ENCODE results near the gene FRMD4A. TPM values are rescaled to one million over a fixed set of nuclear protein-coding genes. Genes with fewer than 3 reads are reported as not detected.

The FRMD4A gene
- total RNA-seq, 1 experiment from 2014 or later = 0.23 TPM

- Mint-ChIP-seq H3K36me3 (ENCODE audit: insufficient read depth, unreplicated experiment) (no peaks in the 10 kb centered on the region), H3K4me1 (ENCODE audit: insufficient read depth, unreplicated experiment) (peaks cover 7% of the 10 kb centered on the region), H3K27me3 (ENCODE audit: insufficient read depth, unreplicated experiment) (no peaks in the 10 kb centered on the region), H3K4me3 (ENCODE audit: unreplicated experiment) (no peak overlapping the region), H3K9me3 (ENCODE audit: unreplicated experiment) (no peaks in the 10 kb centered on the region), H3K27ac (ENCODE audit: low read depth, unreplicated experiment) (no peak overlapping the region)
- ChIA-PET CTCF (interaction anchor here (0.5 to 1.2 kb wide), 3 partner anchors 10 to 1101 kb away, joined by 3 to 4 read pairs (median 3); no protein-coding TSS in a partner anchor), POLR2A (no interaction called here)
- TF ChIP-seq CTCF (IDR thresholded peaks at IDR 0.05; ENCODE audit: unreplicated experiment) = no peak
- no TSS peak for BruUV-seq (replicated peaks)
- DNase-seq (ENCODE audit: unreplicated experiment) = no peak
- intact Hi-C loops (cut with micrococcal nuclease) = no loop called here
Observed at GRCh38 chr10:13722747-13723653, 607.7 kb downstream of the FRMD4A start.

GRCh38 chr10:13721486-13721885 lies 609.2 kb downstream of the FRMD4A start:
- intact Hi-C loops (cut with micrococcal nuclease) = no loop called here
- no peak for DNase-seq (ENCODE audit: unreplicated experiment)
- Mint-ChIP-seq H3K27ac (ENCODE audit: low read depth, unreplicated experiment) (no peak overlapping the region), H3K27me3 (ENCODE audit: insufficient read depth, unreplicated experiment) (no peaks in the 10 kb centered on the region), H3K36me3 (ENCODE audit: insufficient read depth, unreplicated experiment) (no peaks in the 10 kb centered on the region), H3K4me3 (ENCODE audit: unreplicated experiment) (no peak overlapping the region), H3K9me3 (ENCODE audit: unreplicated experiment) (no peaks in the 10 kb centered on the region), H3K4me1 (ENCODE audit: insufficient read depth, unreplicated experiment) (peaks cover 10% of the 10 kb centered on the region)
- CTCF ChIA-PET = interaction anchor here (0.8 to 0.9 kb wide), 2 partner anchors 39 to 56 kb away, joined by 3 to 4 read pairs; no protein-coding TSS in a partner anchor
- TF ChIP-seq CTCF (IDR thresholded peaks at IDR 0.05; ENCODE audit: unreplicated experiment) = no peak
- POLR2A ChIA-PET = interaction anchor here (0.8 kb wide), 1 partner anchor 24 kb away, joined by 3 read pairs; no protein-coding TSS in a partner anchor
- no TSS peak for BruUV-seq (replicated peaks)

GRCh38 chr10:13720699-13721098 lies 610.0 kb downstream of the FRMD4A start:
- POLR2A ChIA-PET = interaction anchor here (0.8 kb wide), 1 partner anchor 25 kb away, joined by 3 read pairs; no protein-coding TSS in a partner anchor
- Mint-ChIP-seq H3K4me1 (ENCODE audit: insufficient read depth, unreplicated experiment) (peaks cover 10% of the 10 kb centered on the region), H3K36me3 (ENCODE audit: insufficient read depth, unreplicated experiment) (no peaks in the 10 kb centered on the region), H3K9me3 (ENCODE audit: unreplicated experiment) (no peaks in the 10 kb centered on the region), H3K27ac (ENCODE audit: low read depth, unreplicated experiment) (no peak overlapping the region), H3K27me3 (ENCODE audit: insufficient read depth, unreplicated experiment) (no peaks in the 10 kb centered on the region), H3K4me3 (ENCODE audit: unreplicated experiment) (no peak overlapping the region)
- BruUV-seq (replicated peaks) = no TSS peak
- CTCF ChIA-PET = interaction anchor here (0.9 kb wide), 1 partner anchor 38 kb away, joined by 4 read pairs; no protein-coding TSS in a partner anchor
- TF ChIP-seq CTCF (IDR thresholded peaks at IDR 0.05; ENCODE audit: unreplicated experiment) = no peak
- intact Hi-C loops (cut with micrococcal nuclease) = no loop called here
- DNase-seq (ENCODE audit: unreplicated experiment) = no peak

GRCh38 chr10:13719425-13719824 lies 611.3 kb downstream of the FRMD4A start:
- TF ChIP-seq CTCF (IDR thresholded peaks at IDR 0.05; ENCODE audit: unreplicated experiment) = no peak
- Mint-ChIP-seq H3K4me3 (ENCODE audit: unreplicated experiment) (no peak overlapping the region), H3K27me3 (ENCODE audit: insufficient read depth, unreplicated experiment) (no peaks in the 10 kb centered on the region), H3K36me3 (ENCODE audit: insufficient read depth, unreplicated experiment) (no peaks in the 10 kb centered on the region), H3K4me1 (ENCODE audit: insufficient read depth, unreplicated experiment) (peaks cover 10% of the 10 kb centered on the region), H3K9me3 (ENCODE audit: unreplicated experiment) (no peaks in the 10 kb centered on the region), H3K27ac (ENCODE audit: low read depth, unreplicated experiment) (no peak overlapping the region)
- BruUV-seq (replicated peaks) = no TSS peak
- ChIA-PET POLR2A (interaction anchor here (0.6 to 0.8 kb wide), 2 partner anchors 36 to 41 kb away, joined by 3 read pairs; no protein-coding TSS in a partner anchor), CTCF (no interaction called here)
- intact Hi-C loops (cut with micrococcal nuclease) = no loop called here
- DNase-seq (ENCODE audit: unreplicated experiment) = no peak

All from MCF 10A (cell line).